ENCODE data around the gene HTRA1. TPM values are rescaled to one million over a fixed set of nuclear protein-coding genes. Genes with fewer than 3 reads are reported as not detected.

Gene HTRA1
- total and polyA plus RNA-seq, 8 donors = 26.3 to 81.2 (median 55.3) TPM

- no peaks in the 10 kb centered on the region for H3K9me3 ChIP-seq
- no peaks in the 10 kb centered on the region for H3K27me3 ChIP-seq
- peak overlapping the region in 4 of 5 donors; percentile 40 to 72 (median 60) for H3K27ac ChIP-seq
- no peak for TF ChIP-seq EP300 (IDR thresholded peaks at IDR 0.05)
- peak in 2 of 3 donors; percentile 62 to 63 for TF ChIP-seq POLR2AphosphoS5 (IDR thresholded peaks at IDR 0.05)
- no peak for TF ChIP-seq CTCF (IDR thresholded peaks at IDR 0.05)
- H3K4me1 ChIP-seq = peaks cover 0 to 43% (median 21%) of the 10 kb centered on the region in 4 donors
- DNase-seq = no peak
- H3K36me3 ChIP-seq = no peaks in the 10 kb centered on the region
- intact Hi-C loops (cut with DNase I; ENCODE audit: low total_unique reads) = no loop called here
- no peak overlapping the region for H3K4me3 ChIP-seq
- 66 to 79% (median 72%) methylated on average over 11 of the region's 11 CpGs for WGBS, 5 donors
Observed at GRCh38 chr10:122468926-122469781, 7.8 kb downstream of the HTRA1 start.

DNA sequence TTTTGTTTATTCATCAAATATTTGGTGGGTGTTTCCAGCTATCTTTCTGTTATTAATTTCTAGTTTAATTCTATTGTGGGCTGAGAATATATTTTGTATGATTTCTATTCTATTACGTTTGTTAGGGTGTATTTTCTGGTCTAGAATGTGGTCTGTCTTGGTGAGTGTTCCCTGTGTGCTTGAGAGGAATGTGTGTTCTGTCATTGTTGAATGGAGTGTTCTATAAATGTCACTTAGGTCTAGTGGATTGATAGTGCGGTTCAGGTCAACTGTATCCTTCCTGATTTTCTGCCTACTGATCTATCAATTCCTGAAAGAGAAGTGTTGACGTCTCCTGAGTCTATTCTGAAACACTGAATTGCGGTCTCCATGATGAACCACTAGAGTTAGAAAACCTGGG, 8.5 kb downstream of the HTRA1 start:
- DNase-seq = no peak
- Histone ChIP-seq H3K9me3 (no peaks in the 10 kb centered on the region), H3K36me3 (no peaks in the 10 kb centered on the region), H3K4me1 (peaks cover 0 to 44% (median 21%) of the 10 kb centered on the region in 4 donors), H3K27me3 (no peaks in the 10 kb centered on the region), H3K27ac (peak overlapping the region in 3 of 5 donors; percentile 58 to 72 (median 63)), H3K4me3 (no peak overlapping the region)
- WGBS, 5 donors = 83 to 94% (median 89%) methylated on average over 4 of the region's 4 CpGs
- TF ChIP-seq CTCF (IDR thresholded peaks at IDR 0.05) (no peak), POLR2AphosphoS5 (IDR thresholded peaks at IDR 0.05) (no peak), EP300 (IDR thresholded peaks at IDR 0.05) (no peak), POLR2A (IDR thresholded peaks at IDR 0.05) (no peak)
- intact Hi-C loops (cut with DNase I; ENCODE audit: low total_unique reads) = no loop called here

GRCh38 chr10:122471531-122472177, 10.3 kb downstream of the HTRA1 start:
- Histone ChIP-seq H3K9me3 (no peaks in the 10 kb centered on the region), H3K27ac (no peak overlapping the region), H3K4me3 (no peak overlapping the region), H3K4me1 (peaks cover 0 to 49% (median 37%) of the 10 kb centered on the region in 4 donors), H3K36me3 (no peaks in the 10 kb centered on the region), H3K27me3 (no peaks in the 10 kb centered on the region)
- intact Hi-C loops (cut with DNase I; ENCODE audit: low total_unique reads) = no loop called here
- no peak for DNase-seq
- WGBS, 5 donors = 95 to 100% (median 97%) methylated on average over 4 of the region's 4 CpGs
- no peak for TF ChIP-seq CTCF (IDR thresholded peaks at IDR 0.05)
- no peak for TF ChIP-seq POLR2AphosphoS5 (IDR thresholded peaks at IDR 0.05)

DNA sequence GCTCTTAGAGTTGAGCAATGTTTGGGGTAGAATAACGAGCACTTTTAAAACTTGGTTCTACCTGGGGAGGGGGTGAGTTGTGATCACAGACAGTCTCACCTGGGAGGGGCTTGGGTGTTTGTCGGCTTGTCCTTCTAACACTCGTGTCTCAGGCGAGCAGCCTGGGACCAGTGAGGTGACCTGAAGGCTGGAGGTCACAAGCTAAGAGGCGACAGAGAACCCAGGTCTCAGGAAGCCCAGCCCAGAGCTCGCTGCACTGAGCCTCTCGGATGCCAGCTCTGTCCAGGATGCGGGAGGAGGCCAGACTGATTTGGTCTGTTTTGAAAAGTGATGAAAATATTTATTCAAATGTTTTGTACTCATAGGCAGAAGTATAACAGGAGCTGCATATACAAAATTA, 11.8 kb downstream of the HTRA1 start:
- no peaks in the 10 kb centered on the region for H3K36me3 ChIP-seq
- H3K27ac ChIP-seq = no peak overlapping the region
- no peaks in the 10 kb centered on the region for H3K9me3 ChIP-seq
- 76 to 80% (median 79%) methylated on average over 8 of the region's 8 CpGs for WGBS, 5 donors
- H3K4me3 ChIP-seq = no peak overlapping the region
- no peak for DNase-seq
- H3K4me1 ChIP-seq = peaks cover 0 to 64% (median 41%) of the 10 kb centered on the region in 4 donors
- intact Hi-C loops (cut with DNase I; ENCODE audit: low total_unique reads) = no loop called here
- TF ChIP-seq CTCF (IDR thresholded peaks at IDR 0.05) = no peak
- TF ChIP-seq POLR2AphosphoS5 (IDR thresholded peaks at IDR 0.05) = no peak
- TF ChIP-seq EP300 (IDR thresholded peaks at IDR 0.05) = no peak
- no peak for TF ChIP-seq POLR2A (IDR thresholded peaks at IDR 0.05)
- H3K27me3 ChIP-seq = no peaks in the 10 kb centered on the region

Measured in stomach (tissue), 9 donors.